Esophagus squamous epithelium (tissue), 4 donors: ENCODE data around the gene NAA10.

Experiments used
- CTCF ChIP-seq, 6 experiments: fragments of 450-650 bp in 4 of 6; fragments of 200-600 bp in 2 of 6; sonication (generic) in 2 of 6; IDR thresholded peaks; one replicate each; pipeline ENCODE4 v1.5.1; 2016 to 2019; ENCODE audit warnings: antibody characterized with exemption in 6 of 6, mild to moderate bottlenecking in 4 of 6, moderate library complexity in 4 of 6
- POLR2A ChIP-seq, 4 donors: fragments of 450-650 bp; IDR thresholded peaks; one replicate each; pipeline ENCODE4 v1.6.1; 2017; ENCODE audit warnings: antibody characterized with exemption in 4 of 4, mild to moderate bottlenecking in 4 of 4, moderate library complexity in 3 of 4

- TF ChIP-seq POLR2A (IDR thresholded peaks at IDR 0.05) (no peak), CTCF (IDR thresholded peaks at IDR 0.05) (no peak)
Measured at GRCh38 chrX:153969904-153970356, 35.1 kb upstream of the NAA10 start.
